K562 (cell line): ENCODE measurements around the gene TCEAL9. TPM values are rescaled to one million over a fixed set of nuclear protein-coding genes. Genes with fewer than 3 reads are reported as not detected.
A peak's percentile ranks its signal among the peaks of the same experiment; 100 is the strongest.

ENCODE experiments used
- ATAC-seq: fragments of 200-7000 bp; cut with Tn5 transposase; 3 replicates; pipeline ENCODE4 v1.9.1; 2020; ENCODE audit warnings: moderate library complexity
- BruUV-seq: library from RNA; stranded (reverse); fragments of 400-500 nt; replicated peaks from 2 replicates; lab custom pipeline; 2021; lab: Mats Ljungman, UMichigan
- CTCF ChIA-PET: fragments of 300-600 bp; formaldehyde crosslinking; extraction: SDS; loops from one replicate; lab custom pipeline; 2021; ENCODE audit warnings: low intra/inter-chr PET ratio; lab: Yijun Ruan, JAX
- POLR2A ChIA-PET: fragments of 300-600, 350-650 bp; sonication (Branson Sonifier 250); formaldehyde crosslinking; extraction: SDS; loops from one replicate; lab custom pipeline; 2021; ENCODE audit warnings: antibody characterized with exemption, inconsistent platforms; lab: Yijun Ruan, JAX
- DNase-seq, 4 experiments: peaks; one replicate each; pipeline versions ENCODE4 v3.0.0 to v3.0.0-alpha.2; 2011 to 2018; ENCODE audit warnings: low spot score in 3 of 4, mixed read lengths in 3 of 4; ENCODE audit errors: extremely low read depth in 1 of 4
- FAIRE-seq: peaks from 2 replicates; lab custom pipeline; 2011; peaks lifted over from hg19 to GRCh38; lab: Jason Lieb, UNC
- H2AFZ ChIP-seq: 2 replicates; pipeline ENCODE4 v1.6.0; 2011; ENCODE audit warnings: low read depth, low read length, control low read depth, inconsistent platforms
- H3K27ac ChIP-seq: fragments of 200-600 bp; 3 replicates; pipeline ENCODE4 v1.8.0; 2011; ENCODE audit warnings: low read depth, mild to moderate bottlenecking, control low read depth, inconsistent platforms, low read length, moderate library complexity, mixed read lengths; ENCODE audit errors: extremely low read depth
- H3K27me3 ChIP-seq, 2 experiments: fragments of 300-600 bp in 1 of 2; 2 replicates in 1 of 2; 3 replicates in 1 of 2; pipeline versions ENCODE4 v1.6.0 to v1.8.0; 2011; ENCODE audit warnings: inconsistent platforms in 2 of 2, low read length in 2 of 2, mild to moderate bottlenecking in 1 of 2, mixed read lengths in 1 of 2, moderate library complexity in 1 of 2; ENCODE audit not compliant: control insufficient read depth in 2 of 2, insufficient read depth in 2 of 2
- H3K36me3 ChIP-seq: fragments of 300-600 bp; 3 replicates; pipeline ENCODE4 v1.8.0; 2011; ENCODE audit warnings: mild to moderate bottlenecking, low read length, inconsistent platforms; ENCODE audit not compliant: control insufficient read depth, insufficient read depth
- H3K4me1 ChIP-seq, 2 experiments: fragments of 200-600 bp in 1 of 2; replicated peaks in 1 of 2; 2 replicates in 1 of 2; 3 replicates in 1 of 2; pipeline versions ENCODE4 v1.5.1 to v1.8.0; 2011; ENCODE audit warnings: inconsistent platforms in 2 of 2, low read length in 2 of 2, mild to moderate bottlenecking in 1 of 2, mixed read lengths in 1 of 2, moderate library complexity in 1 of 2; ENCODE audit not compliant: control insufficient read depth in 2 of 2, insufficient read depth in 2 of 2
- H3K4me2 ChIP-seq: 2 replicates; pipeline ENCODE4 v1.6.1; 2011; ENCODE audit warnings: low read length, control low read depth, inconsistent platforms, mixed read lengths; ENCODE audit not compliant: insufficient read depth
- H3K4me3 ChIP-seq: fragments of 200-600 bp; sonication (generic), shearing (Covaris generic); 2 replicates; pipeline ENCODE4 v1.5.1; 2016; ENCODE audit warnings: control low read depth, inconsistent platforms
- H3K79me2 ChIP-seq: fragments of 200-600 bp; 3 replicates; pipeline ENCODE4 v1.8.0; 2011; ENCODE audit warnings: low read length, inconsistent platforms; ENCODE audit not compliant: control insufficient read depth, insufficient read depth
- H3K9ac ChIP-seq, 2 experiments: 2 replicates each; pipeline versions ENCODE4 v1.6.0 to v1.6.1; 2011; ENCODE audit warnings: low read depth in 2 of 2, low read length in 2 of 2, control low read depth in 1 of 2, inconsistent platforms in 1 of 2, mild to moderate bottlenecking in 1 of 2, mixed read lengths in 1 of 2; ENCODE audit not compliant: insufficient read depth in 1 of 2
- H3K9me1 ChIP-seq: one replicate; pipeline ENCODE4 v1.6.0; 2011; ENCODE audit warnings: inconsistent platforms, mild to moderate bottlenecking, low read length, moderate library complexity; ENCODE audit not compliant: control insufficient read depth, insufficient read depth
- H3K9me3 ChIP-seq: replicated peaks from 2 replicates; pipeline ENCODE4 v1.5.1; 2011; ENCODE audit warnings: low read depth, low read length, inconsistent platforms; ENCODE audit not compliant: control insufficient read depth, insufficient read depth
- H4K20me1 ChIP-seq: replicated peaks from 2 replicates; pipeline ENCODE4 v1.6.1; 2011; ENCODE audit warnings: low read length, inconsistent platforms, mixed read lengths; ENCODE audit not compliant: control insufficient read depth, insufficient read depth
- C11orf30 ChIP-seq: fragments of 450-650 bp; IDR thresholded peaks from 2 replicates; pipeline ENCODE4 v1.6.1; 2016; ENCODE audit warnings: low read depth, mild to moderate bottlenecking
- CBFA2T3 ChIP-seq: fragments of 450-650 bp; IDR thresholded peaks from 2 replicates; pipeline ENCODE4 v1.6.1; 2017
- CBX8 ChIP-seq: fragments of 200-600 bp; sonication (generic); IDR thresholded peaks from 2 replicates; pipeline ENCODE4 v1.6.1; 2012; ENCODE audit warnings: borderline replicate concordance, mixed run types, low read depth, mild to moderate bottlenecking, moderate library complexity, mixed read lengths, low read length, control low read depth, inconsistent platforms; ENCODE audit not compliant: poor library complexity, severe bottlenecking; ENCODE audit errors: extremely low read depth
- ELF2 ChIP-seq: fragments of 250-450 bp; sonication (Bioruptor Pico); IDR thresholded peaks from 2 replicates; pipeline ENCODE4 v1.5.0; 2021; ENCODE audit warnings: mild to moderate bottlenecking
- HNRNPH1 ChIP-seq: fragments of 200-400 bp; formaldehyde crosslinking; optimal IDR thresholded peaks from 2 replicates; pipeline ENCODE3; 2017; ENCODE audit warnings: low read depth, mild to moderate bottlenecking, low read length, moderate library complexity
- MAFF ChIP-seq: IDR thresholded peaks from 2 replicates; pipeline ENCODE4 v1.6.1; 2012; ENCODE audit warnings: low read length, improper control_type of control experiment
- MAFG ChIP-seq: fragments of 450-650 bp; conservative IDR thresholded peaks from 2 replicates; pipeline ENCODE4 v1.6.1; 2016; ENCODE audit warnings: missing genetic modification characterization, missing compliant biosample characterization
- MAFK ChIP-seq: IDR thresholded peaks from 2 replicates; pipeline ENCODE4 v1.6.1; 2011; ENCODE audit warnings: low read length, improper control_type of control experiment
- SIX5 ChIP-seq, 2 experiments: IDR thresholded peaks; 2 replicates each; pipeline ENCODE4 v1.6.1; 2011; ENCODE audit warnings: low read length in 2 of 2, borderline replicate concordance in 1 of 2, low read depth in 1 of 2, mild to moderate bottlenecking in 1 of 2, moderate library complexity in 1 of 2; ENCODE audit not compliant: insufficient read depth in 1 of 2
- ZNF316 ChIP-seq: fragments of 450-650 bp; IDR thresholded peaks from 2 replicates; pipeline ENCODE4 v1.6.1; 2016
- ZNF41 ChIP-seq: fragments of 250-450 bp; sonication (Bioruptor Pico); conservative IDR thresholded peaks from 2 replicates; pipeline ENCODE4 v1.4.0; 2020; ENCODE audit warnings: mild to moderate bottlenecking
- WGBS: fragments of 100-300 bp; shearing (Covaris generic); methylation state at CpG from one replicate; pipeline ENCODE4 v1.1.6; 2016; ENCODE audit warnings: low coverage, mixed read lengths; ENCODE audit not compliant: insufficient coverage; ENCODE audit errors: missing lambda C conversion rate; 5-methylcytosine and 5-hydroxymethylcytosine counted together
- in situ Hi-C: fragments of 300-500 bp; cut with MboI; formaldehyde crosslinking; loops from 4 replicates; pipeline ENCODE4 v1.15.0; 2018; ENCODE audit warnings: inconsistent platforms, mixed read lengths
- intact Hi-C: fragments of 100-400 bp; cut with micrococcal nuclease; formaldehyde crosslinking; loops from 2 replicates; pipeline ENCODE4 v1.14.2; 2022
- polyA plus RNA-seq, 8 experiments: library from polyadenylated mRNA; depleted of rRNA in 4 of 8; stranded (reverse) in 5 of 8; unstranded in 3 of 8; fragments of >200 nt; fragmentation: Nextera tagmentation in 2 of 8; fragmentation: Illumina TruSeq in 1 of 8; extraction: Ambion mirVana in 2 of 8; extraction: Trizol in 1 of 8; gene quantifications; 2 replicates each; pipeline versions ENCODE4 v1.2.1 to v1.2.3, GENCODE V29; 2011 to 2014; ENCODE audit warnings: inconsistent platforms in 1 of 8, missing spikeins in 1 of 8
- total RNA-seq, 7 experiments: library from RNA; depleted of rRNA in 6 of 7; stranded (reverse); fragments of >200 nt in 6 of 7; fragmentation: Illumina TruSeq in 2 of 7; extraction: Trizol in 2 of 7; gene quantifications; 2 replicates each; pipeline versions ENCODE4 v1.2.1 to v1.2.3, GENCODE V29; 2011 to 2021; ENCODE audit warnings: low replicate concordance in 1 of 7
- TF ChIP-seq, protein P1 (sequence below), 2 experiments: fragments of 450-650 bp in 1 of 2; sonication (generic) in 1 of 2; formaldehyde crosslinking in 1 of 2; IDR thresholded peaks in 1 of 2; conservative IDR thresholded peaks in 1 of 2; 2 replicates each; pipeline versions ENCODE4 v1.6.1 to v1.8.1; 2016 to 2023; ENCODE audit warnings: mild to moderate bottlenecking in 2 of 2, moderate library complexity in 2 of 2, inconsistent platforms in 1 of 2, missing genetic modification reagents in 1 of 2
- TF ChIP-seq, protein P2 (sequence below): fragments of 250-450 bp; sonication (Bioruptor Pico); IDR thresholded peaks from 2 replicates; pipeline ENCODE4 v1.5.0; 2020; ENCODE audit warnings: mild to moderate bottlenecking, borderline replicate concordance
- TF ChIP-seq, protein P3 (sequence below): sonication (generic); formaldehyde crosslinking; IDR thresholded peaks from 2 replicates; pipeline ENCODE4 v1.8.0; 2022; ENCODE audit warnings: mild to moderate bottlenecking, missing genetic modification reagents

The TCEAL9 gene
- total and polyA plus RNA-seq, 9 of the 15 experiments (the other 6 are each of a cell fraction or from before 2014, with no cell fraction given): 16.2 to 106 (median 69.6) TPM

DNA sequence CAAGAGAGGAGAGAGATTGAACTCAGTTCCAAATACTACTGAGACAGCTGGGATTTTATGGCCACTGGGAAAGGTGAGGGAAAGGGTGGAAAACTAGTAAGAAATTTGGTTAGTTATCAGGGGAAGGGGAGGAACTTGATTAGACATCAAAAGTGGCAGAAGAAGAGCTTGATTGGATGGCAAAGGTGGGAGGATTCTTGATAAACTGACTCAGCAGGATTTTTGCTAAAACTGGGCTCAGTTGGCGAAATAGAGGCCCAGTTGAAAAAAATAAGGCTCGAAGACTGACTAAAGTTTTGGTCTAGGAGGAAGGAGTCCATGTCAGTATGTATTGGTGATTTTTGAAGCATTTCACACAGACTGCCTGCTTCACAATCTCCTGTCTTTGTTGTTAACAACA is 30.0 kb downstream of the TCEAL9 start:
- in situ Hi-C loops: no loop called here
- no peak for DNase-seq

DNA sequence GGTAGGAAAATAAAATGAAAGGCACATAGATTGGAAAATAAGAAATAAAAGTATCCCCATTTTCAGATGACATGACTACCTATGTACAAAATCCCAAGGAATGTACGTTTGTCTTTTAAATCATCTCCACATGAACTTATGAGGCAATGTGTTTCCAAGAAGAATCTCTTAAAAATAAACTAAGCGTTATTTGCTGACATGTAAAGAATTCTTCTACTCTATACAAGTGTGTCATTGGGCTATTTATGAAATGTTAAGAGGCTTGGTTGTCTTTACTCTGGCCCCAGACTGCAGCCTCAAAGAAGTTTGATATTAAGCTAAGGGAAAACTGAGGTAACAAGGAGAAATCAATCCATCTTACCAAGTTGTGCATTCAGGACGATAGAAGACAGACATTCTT is 37.2 kb downstream of the TCEAL9 start:
- ChIA-PET POLR2A (no interaction called here), CTCF (no interaction called here)
- Histone ChIP-seq H3K9me3 (no peaks in the 10 kb centered on the region), H3K4me3 (no peak overlapping the region), H4K20me1 (no peaks in the 10 kb centered on the region), H3K4me2 (no peak overlapping the region), H3K27ac (no peak overlapping the region), H3K9ac (no peak overlapping the region), H3K36me3 (no peaks in the 10 kb centered on the region), H3K9me1 (no peaks in the 10 kb centered on the region), H3K4me1 (peaks cover 0 to 5% of the 10 kb centered on the region in 2 experiments; a peak in 2 of 5 replicates), H2AFZ (no peak overlapping the region), H3K27me3 (no peaks in the 10 kb centered on the region), H3K79me2 (no peaks in the 10 kb centered on the region)
- in situ Hi-C loops (no loop called here), intact Hi-C loops (no loop called here)
- FAIRE-seq (no peak), DNase-seq (no peak), ATAC-seq (no peak)
- WGBS: 10% methylated on average over 3 of the region's 3 CpGs
- BruUV-seq: no TSS peak
- TF ChIP-seq ELF2 (CRISPR knock-in tag) (no peak), CBFA2T3 (no peak), HNRNPH1 (no peak), CBX8 (no peak), ZNF41 (no peak)
- TF ChIP-seq, protein P1, sequence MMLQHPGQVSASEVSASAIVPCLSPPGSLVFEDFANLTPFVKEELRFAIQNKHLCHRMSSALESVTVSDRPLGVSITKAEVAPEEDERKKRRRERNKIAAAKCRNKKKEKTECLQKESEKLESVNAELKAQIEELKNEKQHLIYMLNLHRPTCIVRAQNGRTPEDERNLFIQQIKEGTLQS (IDR thresholded peaks at IDR 0.05): no peak
- TF ChIP-seq, protein P1 (CRISPR knock-in tag; conservative IDR thresholded peaks at IDR 0.05): no peak
- TF ChIP-seq, protein P2, sequence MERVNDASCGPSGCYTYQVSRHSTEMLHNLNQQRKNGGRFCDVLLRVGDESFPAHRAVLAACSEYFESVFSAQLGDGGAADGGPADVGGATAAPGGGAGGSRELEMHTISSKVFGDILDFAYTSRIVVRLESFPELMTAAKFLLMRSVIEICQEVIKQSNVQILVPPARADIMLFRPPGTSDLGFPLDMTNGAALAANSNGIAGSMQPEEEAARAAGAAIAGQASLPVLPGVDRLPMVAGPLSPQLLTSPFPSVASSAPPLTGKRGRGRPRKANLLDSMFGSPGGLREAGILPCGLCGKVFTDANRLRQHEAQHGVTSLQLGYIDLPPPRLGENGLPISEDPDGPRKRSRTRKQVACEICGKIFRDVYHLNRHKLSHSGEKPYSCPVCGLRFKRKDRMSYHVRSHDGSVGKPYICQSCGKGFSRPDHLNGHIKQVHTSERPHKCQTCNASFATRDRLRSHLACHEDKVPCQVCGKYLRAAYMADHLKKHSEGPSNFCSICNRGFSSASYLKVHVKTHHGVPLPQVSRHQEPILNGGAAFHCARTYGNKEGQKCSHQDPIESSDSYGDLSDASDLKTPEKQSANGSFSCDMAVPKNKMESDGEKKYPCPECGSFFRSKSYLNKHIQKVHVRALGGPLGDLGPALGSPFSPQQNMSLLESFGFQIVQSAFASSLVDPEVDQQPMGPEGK: no peak
- TF ChIP-seq, protein P3, sequence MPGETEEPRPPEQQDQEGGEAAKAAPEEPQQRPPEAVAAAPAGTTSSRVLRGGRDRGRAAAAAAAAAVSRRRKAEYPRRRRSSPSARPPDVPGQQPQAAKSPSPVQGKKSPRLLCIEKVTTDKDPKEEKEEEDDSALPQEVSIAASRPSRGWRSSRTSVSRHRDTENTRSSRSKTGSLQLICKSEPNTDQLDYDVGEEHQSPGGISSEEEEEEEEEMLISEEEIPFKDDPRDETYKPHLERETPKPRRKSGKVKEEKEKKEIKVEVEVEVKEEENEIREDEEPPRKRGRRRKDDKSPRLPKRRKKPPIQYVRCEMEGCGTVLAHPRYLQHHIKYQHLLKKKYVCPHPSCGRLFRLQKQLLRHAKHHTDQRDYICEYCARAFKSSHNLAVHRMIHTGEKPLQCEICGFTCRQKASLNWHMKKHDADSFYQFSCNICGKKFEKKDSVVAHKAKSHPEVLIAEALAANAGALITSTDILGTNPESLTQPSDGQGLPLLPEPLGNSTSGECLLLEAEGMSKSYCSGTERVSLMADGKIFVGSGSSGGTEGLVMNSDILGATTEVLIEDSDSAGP: no peak

More for the DNA sequence above, 30.0 kb downstream of the TCEAL9 start:
- POLR2A ChIA-PET: no interaction called here
- Histone ChIP-seq H3K36me3 (no peaks in the 10 kb centered on the region), H4K20me1 (no peaks in the 10 kb centered on the region), H3K79me2 (no peaks in the 10 kb centered on the region), H3K27ac (no peak overlapping the region), H3K4me1 (no peaks in the 10 kb centered on the region), H3K9me1 (no peaks in the 10 kb centered on the region), H3K9me3 (no peaks in the 10 kb centered on the region), H3K4me3 (no peak overlapping the region), H3K9ac (no peak overlapping the region), H2AFZ (peak overlapping the region; percentile 44), H3K27me3 (no peaks in the 10 kb centered on the region), H3K4me2 (no peak overlapping the region)
- 8% methylated on average over 2 of the region's 2 CpGs for WGBS
- CTCF ChIA-PET: no interaction called here
- TF ChIP-seq ZNF316 (peak; percentile 85), MAFG (tag) (peak; percentile 50; the same call in 1 of the 2 replicates), C11orf30 (peak; percentile 72), SIX5 (IDR thresholded peaks at IDR 0.05; ENCODE audit: borderline replicate concordance in 1 of 2, insufficient read depth in 1 of 2, low read depth in 1 of 2, low read length in 2 of 2) (no peak), MAFK (peak; percentile 36; the same call in 1 of the 2 replicates), CBFA2T3 (no peak), MAFF (peak; percentile 41; the same call in 1 of the 2 replicates)
- ATAC-seq (no peak), FAIRE-seq (no peak)
- no TSS peak for BruUV-seq
- intact Hi-C loops: no loop called here
